Heart right ventricle (tissue), 16 donors: ENCODE results near the gene PYGO2. TPM values are rescaled to one million over a fixed set of nuclear protein-coding genes. Genes with fewer than 3 reads are reported as not detected.

Source experiments
- ATAC-seq, 8 donors: fragments of 200-7000 bp; cut with Tn5 transposase; one replicate each; pipeline ENCODE4 v1.9.1; 2020; ENCODE audit warnings: mild to moderate bottlenecking in 8 of 8, moderate library complexity in 8 of 8, moderate number of reproducible peaks in 1 of 8
- DNase-seq, 2 donors: peaks; one replicate each; pipeline ENCODE4 v3.0.0-alpha.2; 2020
- H3K27ac ChIP-seq, 10 donors: fragments of 200-600 bp; sonication (generic) in 2 of 10; one replicate each; pipeline versions ENCODE4 v1.5.0 to v1.8.0; 2020 to 2022; ENCODE audit warnings: mild to moderate bottlenecking in 3 of 10
- H3K27me3 ChIP-seq, 7 donors: fragments of 200-600 bp; one replicate each; pipeline ENCODE4 v1.8.0; 2021 to 2022; ENCODE audit warnings: mild to moderate bottlenecking in 2 of 7
- H3K36me3 ChIP-seq, 9 donors: fragments of 200-600 bp; sonication (generic) in 1 of 9; one replicate each; pipeline versions ENCODE4 v1.5.0 to v1.8.0; 2020 to 2022; ENCODE audit warnings: mild to moderate bottlenecking in 2 of 9
- H3K4me1 ChIP-seq, 9 donors: fragments of 200-600 bp; sonication (generic) in 1 of 9; one replicate each; pipeline versions ENCODE4 v1.5.0 to v1.8.0; 2020 to 2022; ENCODE audit warnings: mild to moderate bottlenecking in 4 of 9
- H3K4me3 ChIP-seq, 10 donors: fragments of 200-600 bp; sonication (generic) in 2 of 10; one replicate each; pipeline versions ENCODE4 v1.5.0 to v1.8.0; 2020 to 2022; ENCODE audit warnings: mild to moderate bottlenecking in 7 of 10, moderate library complexity in 2 of 10
- H3K9me3 ChIP-seq, 11 donors: fragments of 200-600 bp in 10 of 11; sonication (generic) in 2 of 11; one replicate each; pipeline versions ENCODE4 v1.5.0 to v1.8.0; 2013 to 2022; ENCODE audit warnings: mild to moderate bottlenecking in 2 of 11, control low read depth in 1 of 11, moderate library complexity in 1 of 11
- WGBS, 2 donors: extraction: QIAGEN DNeasy Blood & Tissue Kit; methylation state at CpG; one replicate each; pipeline ENCODE4 v1.1.7; 2013; ENCODE audit warnings: inconsistent platforms in 1 of 2; 5-methylcytosine and 5-hydroxymethylcytosine counted together
- intact Hi-C, 10 donors: fragments of 100-400 bp; cut with DNase I; formaldehyde crosslinking; loops; one replicate each; pipeline versions ENCODE4 v1.11.1 to v1.14.2; 2022
- polyA plus RNA-seq, 2 donors: library from polyadenylated mRNA; stranded (reverse); fragments of 200-250 nt; gene quantifications; one replicate each; pipeline ENCODE4 v1.2.3, GENCODE V29; 2013
- total RNA-seq, 10 donors: library from RNA; stranded (reverse); fragmentation: NEBNext Ultra II Directional in 3 of 10; extraction: Animal tissue kit (Norgen Biotek cat#: 25700) in 3 of 10; gene quantifications; one replicate each; pipeline versions ENCODE4 v1.2.1 to v1.2.4, GENCODE V29; 2021 to 2023
- TF ChIP-seq, protein P1 (sequence below), 9 donors: fragments of 200-600 bp; sonication (generic) in 2 of 9; IDR thresholded peaks; one replicate each; pipeline versions ENCODE4 v1.5.0 to v1.8.0; 2021 to 2022; ENCODE audit warnings: antibody characterized with exemption in 9 of 9, mild to moderate bottlenecking in 5 of 9, moderate library complexity in 1 of 9
- donor health status: Arrhythmogenic right ventricular cardiomyopathy.
- donor health status: ischemic (EF 13 %, LVEDD 7.1; RV severe dilation, severe dysfunction).
- donor health status: healthy with polysubstance abuse.
- donor health status: DM: no; HTN: yes; CAD: no.
- donor health status: DM: no; HTN: no; CAD: no.
- donor health status: ischemic (EF 25% LVEDD 6.9; RV normal size, moderate dysfunction).
- donor health status: ischemic (EF 25% LVEDD 5.7; RV mildly dilated, moderate dysfunction).
- donor health status: healthy.
- donor health status: DM: yes; HTN: yes; CAD: no.
- donor health status: Ischemic cardiomyopathy.
- donor health status: ischemic (EF 35%, LVEDD 5.7; RV mildly dilated, moderate dysfunction).
- donor health status: nonischemic (EF 11% LVEDD 7.7; RV severe dilation, severe dysfunction).
- donor health status: DM: yes; HTN: yes; CAD: no.
- donor health status: PGD.
- donor health status: ischemic (EF 29% LVEDD 5.4; RV normal size, mild dysfunction).
- donor health status: nonischemic (EF 23%, LVEDD 6.1; RV moderate dilation, normal function).

Gene PYGO2
- total and polyA plus RNA-seq, 12 donors = 8.8 to 18.0 (median 13.8) TPM

DNA sequence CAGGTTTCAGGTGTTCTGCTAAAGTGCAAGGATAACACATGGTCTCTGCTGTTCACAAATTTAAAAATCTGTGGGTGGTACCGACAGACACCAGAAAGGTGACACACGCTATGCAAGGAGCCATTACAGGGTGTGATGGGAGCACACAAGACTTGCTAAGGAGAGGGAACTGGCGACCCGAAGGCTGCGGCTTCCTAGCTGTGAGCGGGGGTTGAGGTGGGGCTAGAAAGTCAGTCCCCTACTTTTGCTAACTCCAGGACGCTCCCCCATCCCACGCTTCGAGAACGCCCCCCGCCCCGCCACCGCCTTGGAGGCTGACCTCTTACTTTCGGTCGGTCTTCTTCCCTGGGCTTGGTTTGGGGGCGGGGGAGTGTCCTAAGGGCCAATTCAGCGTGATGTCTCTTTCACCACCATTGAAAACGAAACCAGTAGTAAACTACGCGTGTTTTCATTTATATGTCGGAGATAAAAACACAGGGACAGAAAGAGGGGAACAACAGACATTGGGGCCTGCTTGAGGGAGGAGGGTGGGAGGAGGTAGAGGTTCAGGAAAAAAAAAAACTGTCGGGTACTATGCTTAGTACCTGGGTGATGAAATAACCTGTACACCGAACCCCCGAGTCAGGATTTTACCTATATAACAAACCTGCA is 14.0 kb upstream of the PYGO2 start:
- DNase-seq = peak; percentile 45 to 63
- Histone ChIP-seq H3K36me3 (peaks cover 0 to 23% (median 4%) of the 10 kb centered on the region in 9 donors), H3K9me3 (no peaks in the 10 kb centered on the region), H3K27ac (peak overlapping the region; percentile 71 to 100 (median 96)), H3K4me1 (peaks cover 17 to 52% (median 37%) of the 10 kb centered on the region in 9 donors), H3K27me3 (no peaks in the 10 kb centered on the region), H3K4me3 (peak overlapping the region; percentile 41 to 89 (median 66))
- no peak for ATAC-seq
- TF ChIP-seq, protein P1, sequence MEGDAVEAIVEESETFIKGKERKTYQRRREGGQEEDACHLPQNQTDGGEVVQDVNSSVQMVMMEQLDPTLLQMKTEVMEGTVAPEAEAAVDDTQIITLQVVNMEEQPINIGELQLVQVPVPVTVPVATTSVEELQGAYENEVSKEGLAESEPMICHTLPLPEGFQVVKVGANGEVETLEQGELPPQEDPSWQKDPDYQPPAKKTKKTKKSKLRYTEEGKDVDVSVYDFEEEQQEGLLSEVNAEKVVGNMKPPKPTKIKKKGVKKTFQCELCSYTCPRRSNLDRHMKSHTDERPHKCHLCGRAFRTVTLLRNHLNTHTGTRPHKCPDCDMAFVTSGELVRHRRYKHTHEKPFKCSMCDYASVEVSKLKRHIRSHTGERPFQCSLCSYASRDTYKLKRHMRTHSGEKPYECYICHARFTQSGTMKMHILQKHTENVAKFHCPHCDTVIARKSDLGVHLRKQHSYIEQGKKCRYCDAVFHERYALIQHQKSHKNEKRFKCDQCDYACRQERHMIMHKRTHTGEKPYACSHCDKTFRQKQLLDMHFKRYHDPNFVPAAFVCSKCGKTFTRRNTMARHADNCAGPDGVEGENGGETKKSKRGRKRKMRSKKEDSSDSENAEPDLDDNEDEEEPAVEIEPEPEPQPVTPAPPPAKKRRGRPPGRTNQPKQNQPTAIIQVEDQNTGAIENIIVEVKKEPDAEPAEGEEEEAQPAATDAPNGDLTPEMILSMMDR (IDR thresholded peaks at IDR 0.05) = no peak
- 1% methylated on average over 24 of the region's 24 CpGs for WGBS, 2 donors
- intact Hi-C loops = loop anchor here in 4 of 10 donors (1.0 to 10.0 kb wide), 3 partner anchors 8 to 79 kb away; partner anchors contain the start of genes ADAM15 (in 1 of the 4) and FLAD1 (in 1 of the 4)

DNA sequence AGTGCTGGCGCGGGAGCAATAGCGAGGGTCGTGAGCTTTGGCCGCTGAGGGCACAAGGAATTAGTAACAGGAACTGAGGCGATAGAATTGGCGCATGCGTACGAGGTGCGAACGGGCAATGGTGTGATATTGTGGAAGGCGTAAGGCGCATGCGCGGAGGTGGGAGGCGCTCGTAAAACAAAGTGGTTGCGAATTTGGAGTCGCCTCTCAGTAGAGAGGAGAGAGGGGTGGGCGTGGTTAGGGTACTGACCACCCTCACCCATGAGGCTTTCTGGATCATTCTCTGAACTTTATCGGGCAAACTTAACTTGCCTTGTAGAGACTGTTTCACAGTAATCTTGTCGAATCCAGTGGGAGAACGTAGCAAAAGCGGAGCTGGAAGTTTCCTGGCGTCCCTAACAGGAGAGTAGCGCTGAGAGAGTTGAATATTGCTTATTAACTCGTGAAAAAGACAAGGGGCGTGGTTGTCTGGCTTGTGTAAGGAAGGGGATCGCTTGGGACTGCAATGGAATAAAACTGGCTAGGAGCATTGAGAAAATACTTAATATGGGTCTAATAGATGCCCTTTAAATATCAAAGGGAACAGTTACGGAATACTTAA is 13.3 kb upstream of the PYGO2 start:
- DNase-seq (peak; percentile 93 to 96), ATAC-seq (peak; percentile 50 to 74 (median 69))
- TF ChIP-seq, protein P1 (IDR thresholded peaks at IDR 0.05) = no peak
- WGBS, 2 donors = 0% methylated on average over 30 of the region's 30 CpGs
- H3K27me3 ChIP-seq = no peaks in the 10 kb centered on the region
- H3K9me3 ChIP-seq = no peaks in the 10 kb centered on the region
- peaks cover 23 to 58% (median 43%) of the 10 kb centered on the region in 9 donors for H3K4me1 ChIP-seq
- H3K36me3 ChIP-seq = peaks cover 0 to 17% (median 4%) of the 10 kb centered on the region in 9 donors
- intact Hi-C loops = loop anchor here in 6 of 10 donors (1.0 to 10.0 kb wide), 6 partner anchors 8 to 87 kb away; partner anchors contain the start of genes ADAM15 (in 2 of the 6), EFNA4 (in 2 of the 6) and FLAD1 (in 1 of the 6)
- H3K27ac ChIP-seq = peak overlapping the region; percentile 71 to 100 (median 96)
- peak overlapping the region; percentile 41 to 89 (median 66) for H3K4me3 ChIP-seq

DNA sequence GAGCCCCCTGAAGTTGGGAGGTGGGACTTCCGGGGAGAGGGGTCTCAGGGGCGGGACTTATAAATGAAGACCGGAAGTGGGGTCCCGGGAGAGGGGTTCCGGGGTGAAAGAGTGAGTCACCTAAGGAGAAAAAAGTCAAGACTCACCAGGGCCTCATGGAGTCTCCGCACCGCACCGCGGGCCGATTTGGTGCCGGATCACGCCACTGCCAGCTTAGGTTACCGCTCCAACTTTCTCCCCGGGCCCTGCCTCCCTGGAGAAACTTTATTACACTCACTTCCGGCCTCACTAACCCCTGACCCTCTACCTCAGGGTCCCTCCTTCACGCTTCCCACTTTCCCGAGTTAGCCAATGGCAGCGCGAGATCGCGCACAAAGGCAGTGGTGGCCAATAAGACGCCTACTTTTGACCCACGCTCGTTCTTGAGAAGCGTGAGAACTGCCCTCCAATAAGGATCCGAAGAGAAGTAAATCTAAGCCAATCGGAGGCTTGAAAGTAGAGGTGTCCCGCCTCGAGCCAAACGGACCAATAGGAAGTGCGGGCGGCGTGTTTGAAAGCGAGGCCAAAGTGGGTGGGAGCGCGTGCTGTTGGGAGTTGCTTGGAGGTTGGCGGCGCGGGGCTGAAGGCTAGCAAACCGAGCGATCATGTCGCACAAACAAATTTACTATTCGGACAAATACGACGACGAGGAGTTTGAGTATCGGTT is 12.7 kb upstream of the PYGO2 start, which contains the start of gene CKS1B:
Gene CKS1B, plus strand, starts transcription at position 580 of the 706 bp plus-strand sequence. Its CDS starts 65 bp downstream, at position 645.
- no peaks in the 10 kb centered on the region for H3K9me3 ChIP-seq
- ATAC-seq (peak; percentile 82 to 92 (median 89)), DNase-seq (peak; percentile 95 to 98)
- no peaks in the 10 kb centered on the region for H3K27me3 ChIP-seq
- peak within 1 kb of the TSS; percentile 41 to 89 (median 66) for H3K4me3 ChIP-seq
- H3K36me3 ChIP-seq = peaks cover 0 to 11% (median 4%) of the 10 kb centered on the region in 9 donors
- peak within 1 kb of the TSS; percentile 90 to 100 (median 96) for H3K27ac ChIP-seq
- TF ChIP-seq, protein P1 (IDR thresholded peaks at IDR 0.05) = peak in 1 of 9 donors; percentile 18
- peaks cover 25 to 64% (median 50%) of the 10 kb centered on the region in 9 donors for H3K4me1 ChIP-seq
- intact Hi-C loops = loop anchor here in 6 of 10 donors (2.0 to 10.0 kb wide), 5 partner anchors 27 to 88 kb away; partner anchors contain the start of genes ADAM15 (in 2 of the 6) and EFNA4 (in 2 of the 6)
- 0% methylated on average over 47 of the region's 47 CpGs for WGBS, 2 donors
